A549 treated with dexamethasone at 1 μM for 4 hours (cell line): ENCODE data around the gene HBB. TPM values are rescaled to one million over a fixed set of nuclear protein-coding genes. Genes with fewer than 3 reads are reported as not detected.

ENCODE experiments used
- total RNA-seq: library from RNA; stranded (reverse); fragments of 200-300 nt; extraction: Qiagen RNA extraction; gene quantifications from 5 replicates; pipeline ENCODE4 v1.2.3, GENCODE V29; 2022

HBB gene
- total RNA-seq, result not detected in 5 replicates

GRCh38 chr11:5226732-5227310 lies at the start of gene HBB:
Gene HBB (minus strand): TSS chr11:5227071. CDS start chr11:5227021, 50 bp downstream.

GRCh38 chr11:5269715-5270147 lies 42.9 kb upstream of the HBB start, which contains the start of gene HBE1:
Gene HBE1 (minus strand): TSS chr11:5269945. CDS start chr11:5269890, 55 bp downstream.

GRCh38 chr11:5254646-5255413 lies 28.0 kb upstream of the HBB start, which contains the start of gene HBG2:
Gene HBG2 (minus strand): TSS chr11:5254781. CDS start chr11:5254728, 53 bp downstream.

GRCh38 chr11:5249807-5250396 lies 23.0 kb upstream of the HBB start, which contains the start of gene HBG1:
Gene HBG1 (minus strand): TSS chr11:5249857. CDS start chr11:5249804, 53 bp downstream.

GRCh38 chr11:5234381-5234834 lies 7.5 kb upstream of the HBB start, which contains the start of gene HBD:
Gene HBD (minus strand): TSS chr11:5234483. CDS start chr11:5234433, 50 bp downstream.

GRCh38 chr11:5200582-5200981 lies 26.3 kb downstream of the HBB start, which contains the start of gene OR51V1:
Gene OR51V1 (minus strand): TSS chr11:5200682. CDS start chr11:5200682, 0 bp downstream.

Other genes starting within 250 kb of the HBB start
- gene OR51L1, start 232.2 kb downstream of the HBB start, total RNA-seq, result not detected in 5 replicates
- gene OR52J3, start 180.5 kb downstream of the HBB start, total RNA-seq, result not detected in 5 replicates
- gene OR52E2, start 167.4 kb downstream of the HBB start, total RNA-seq, result not detected in 5 replicates
- gene OR52E1, start 157.5 kb downstream of the HBB start, total RNA-seq, result not detected in 5 replicates
- not detected in 5 replicates for gene OR52A5, start 88.7 kb downstream of the HBB start, total RNA-seq
- gene OR52A1, start 72.3 kb downstream of the HBB start, total RNA-seq, result not detected in 5 replicates
- not detected in 5 replicates for gene OR51V1, start 26.4 kb downstream of the HBB start, total RNA-seq
- not detected in 5 replicates for gene HBD, start 7.4 kb upstream of the HBB start, total RNA-seq
- gene HBG1, start 22.8 kb upstream of the HBB start, total RNA-seq, result not detected in 5 replicates
- gene HBG2, start 27.7 kb upstream of the HBB start, total RNA-seq, result not detected in 5 replicates
- gene HBE1, start 42.9 kb upstream of the HBB start, total RNA-seq, result 0.09 to 0.19 TPM (median 0.11 TPM) in 4 of 5 replicates, not detected in the other
- not detected in 5 replicates for gene OR51B4, start 74.9 kb upstream of the HBB start, total RNA-seq
- gene OR51B2, start 97.2 kb upstream of the HBB start, total RNA-seq, result not detected in 5 replicates
- 0.06 TPM in 1 of 5 replicates, not detected in the others for gene OR51B5, start 116.5 kb upstream of the HBB start, total RNA-seq
- not detected in 5 replicates for gene OR51B6, start 124.4 kb upstream of the HBB start, total RNA-seq
- gene OR51M1, start 156.7 kb upstream of the HBB start, total RNA-seq, result not detected in 5 replicates
- gene OR51Q1, start 195.0 kb upstream of the HBB start, total RNA-seq, result not detected in 5 replicates
- gene OR51I1, start 214.4 kb upstream of the HBB start, total RNA-seq, result not detected in 5 replicates
- not detected in 5 replicates for gene OR51I2, start 222.3 kb upstream of the HBB start, total RNA-seq